GM19438 (cell line): ENCODE data around the gene PSG7.
"Not testable (repeated sequence)": the region's sequence is repeated elsewhere in the genome, so short reads cannot be mapped to it uniquely, and the experiment has no call there.

Experiments used
- ATAC-seq: cut with Tn5 transposase; IDR thresholded peaks from one replicate; pipeline ENCODE4 v1.9.1; 2021; ENCODE audit warnings: low read depth; ENCODE audit not compliant: unreplicated experiment

The PSG7 gene

GRCh38 chr19:42917634-42918033, 19.4 kb downstream of the PSG7 start, which contains the start of gene PSG6:
TSS of gene PSG6 (minus strand) at chr19:42917894. CDS start at chr19:42917792, 102 bp downstream.
- not testable (repeated sequence) for ATAC-seq

GRCh38 chr19:42916931-42917330, 20.1 kb downstream of the PSG7 start:
- ATAC-seq = not testable (repeated sequence)

- not testable (repeated sequence) for ATAC-seq
Measured at GRCh38 chr19:42913516-42913915, 23.5 kb downstream of the PSG7 start.

GRCh38 chr19:42912941-42913340, 24.1 kb downstream of the PSG7 start:
- ATAC-seq = not testable (repeated sequence)

DNA sequence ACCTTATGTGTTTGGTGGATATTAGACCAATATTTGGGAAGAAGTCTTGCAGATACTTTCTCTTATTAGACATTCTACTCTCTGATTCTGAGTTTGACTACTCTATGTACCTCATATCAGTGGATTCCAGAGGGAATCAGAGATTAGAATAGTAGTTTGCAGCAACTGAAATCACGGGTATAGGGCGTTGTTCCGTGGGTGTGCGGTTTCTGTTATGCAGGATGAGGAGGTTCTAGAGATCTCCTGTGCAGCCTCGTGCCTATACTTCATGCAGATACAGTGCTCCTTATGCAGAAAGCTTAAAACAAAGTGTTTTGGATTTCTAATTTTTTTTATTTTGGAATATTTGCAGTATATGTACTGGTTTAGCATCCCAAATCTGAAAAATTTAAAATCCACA, 25.3 kb downstream of the PSG7 start:
- ATAC-seq = not testable (repeated sequence)

DNA sequence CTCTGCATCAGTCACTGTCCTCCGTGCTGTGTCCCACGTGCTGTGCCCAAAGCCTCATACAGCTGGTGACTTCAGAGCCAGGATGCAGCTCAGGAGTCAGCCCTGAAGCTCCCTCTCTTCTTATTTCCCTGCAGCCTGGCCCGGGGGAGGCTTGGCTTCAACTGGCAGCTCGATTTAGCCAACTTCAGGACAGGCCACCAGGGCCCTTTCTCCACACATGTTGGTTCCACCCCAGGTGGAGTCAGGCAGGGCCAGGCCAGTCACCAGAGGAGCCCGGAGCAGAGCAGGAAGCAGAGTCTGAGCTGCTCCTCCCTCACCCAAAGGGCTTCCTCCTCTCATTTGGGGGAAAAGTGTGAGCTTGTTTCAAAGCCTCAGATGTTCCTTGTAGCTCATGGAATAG, 30.8 kb downstream of the PSG7 start:
- ATAC-seq = not testable (repeated sequence)

DNA sequence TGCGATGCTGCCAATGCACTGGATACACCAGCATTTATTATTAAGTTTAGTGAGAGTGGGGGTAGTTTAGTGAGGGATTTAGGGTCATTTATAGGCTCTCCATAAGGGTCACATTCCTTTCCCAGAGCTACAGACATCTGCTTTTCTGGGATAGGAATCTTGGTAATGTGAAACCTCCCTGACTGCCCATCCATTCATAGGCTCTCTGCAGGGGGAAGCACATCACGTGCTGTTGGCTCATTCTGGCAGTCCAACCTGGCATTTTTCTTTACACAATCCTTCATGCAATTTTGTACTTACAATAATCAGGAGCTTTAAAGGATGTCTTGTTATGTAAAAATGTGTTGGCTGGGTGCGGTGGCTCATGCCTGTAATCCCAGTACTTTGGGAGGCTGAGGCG, 36.4 kb downstream of the PSG7 start:
- ATAC-seq = not testable (repeated sequence)

GRCh38 chr19:42899674-42900073, 37.3 kb downstream of the PSG7 start:
- ATAC-seq = not testable (repeated sequence)

DNA sequence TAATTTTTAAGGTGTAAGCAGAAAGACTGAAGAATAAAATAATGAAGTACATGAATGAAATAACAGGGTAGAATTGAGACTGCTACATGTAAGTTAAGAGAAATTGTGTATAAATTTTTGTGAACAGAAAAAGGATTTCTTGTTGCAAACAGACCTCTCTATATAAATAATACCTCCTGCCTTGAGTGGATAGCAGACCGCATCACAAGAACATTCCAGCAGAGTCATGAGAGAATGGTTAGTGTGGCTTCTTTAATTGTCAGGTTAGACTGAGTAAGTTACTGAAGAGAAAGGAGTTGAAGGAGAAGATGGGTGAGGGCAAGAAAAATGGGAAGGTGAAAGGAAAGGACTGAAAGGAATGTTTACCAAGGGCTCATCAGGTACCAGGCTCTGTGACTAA, 37.9 kb downstream of the PSG7 start:
- not testable (repeated sequence) for ATAC-seq

GRCh38 chr19:42898656-42899055, 38.4 kb downstream of the PSG7 start:
- ATAC-seq = not testable (repeated sequence)

DNA sequence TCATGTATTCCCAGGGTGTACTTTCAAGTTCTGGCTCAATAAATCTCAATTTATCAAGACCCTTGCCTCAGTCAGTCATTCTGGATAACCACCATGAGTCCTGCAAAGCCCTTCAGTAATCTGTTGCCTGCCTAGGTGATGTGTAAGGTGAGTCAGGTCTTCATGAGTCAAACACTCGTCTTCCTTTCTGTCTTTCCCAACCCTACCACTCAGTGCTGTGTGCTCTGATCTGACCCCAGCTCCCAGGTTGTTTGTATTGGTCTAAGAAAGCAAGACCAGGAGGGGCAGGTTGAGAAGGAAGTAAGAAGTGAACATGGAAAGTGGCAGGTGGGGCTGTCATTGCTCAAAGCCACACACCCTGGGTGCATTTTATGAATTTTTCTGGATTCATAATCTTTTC, 39.3 kb downstream of the PSG7 start:
- not testable (repeated sequence) for ATAC-seq

- ATAC-seq = not testable (repeated sequence)
Measured at GRCh38 chr19:42890446-42890845, 46.6 kb downstream of the PSG7 start.

DNA sequence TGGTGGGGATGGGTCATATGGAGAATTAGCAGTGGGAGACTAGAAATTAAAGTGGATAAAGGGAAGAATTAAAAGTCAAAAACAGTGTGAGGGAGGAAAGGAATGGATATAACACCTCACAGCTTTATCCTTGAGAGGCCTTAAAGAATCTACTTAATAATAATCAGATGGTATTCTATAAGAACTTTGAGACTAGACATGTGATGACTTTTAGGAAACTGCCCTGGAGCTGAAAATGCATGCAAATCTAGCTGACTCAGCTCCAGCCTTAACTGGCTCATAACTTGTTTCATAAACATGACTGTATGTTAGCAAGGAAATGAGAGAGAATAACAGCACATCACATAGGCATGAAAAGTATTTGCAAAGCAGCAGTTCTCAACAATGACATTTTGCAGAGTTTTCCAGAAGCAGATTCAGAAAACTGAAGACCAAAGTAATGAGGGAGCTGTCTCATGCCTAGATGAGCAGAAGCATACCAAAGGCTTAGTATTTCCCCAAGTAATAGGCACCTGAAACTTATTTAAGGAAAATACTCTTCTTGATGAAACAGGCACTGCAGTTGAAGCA, 49.0 kb downstream of the PSG7 start:
- not testable (repeated sequence) for ATAC-seq

- ATAC-seq = not testable (repeated sequence)
Measured at GRCh38 chr19:42882730-42883129, 54.3 kb downstream of the PSG7 start.

DNA sequence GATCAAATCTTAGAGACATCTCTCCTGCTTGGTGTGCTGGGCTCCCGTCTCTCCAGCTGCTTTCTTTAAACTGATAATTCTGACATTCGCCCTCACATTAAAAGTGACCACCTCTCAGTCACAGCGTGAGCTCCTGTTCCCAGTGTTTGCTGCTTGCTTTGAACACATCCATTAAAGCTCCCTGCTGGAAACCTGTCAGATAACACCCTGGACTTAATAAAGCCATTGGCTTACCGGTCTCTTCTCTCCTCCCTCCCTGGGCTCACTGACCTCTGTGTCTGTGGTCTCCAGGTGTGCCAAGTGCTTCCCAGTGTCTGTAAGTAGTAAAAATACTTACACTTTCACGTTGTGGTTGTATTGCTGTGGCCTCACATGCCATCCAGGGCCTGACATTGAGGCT, 55.0 kb downstream of the PSG7 start:
- not testable (repeated sequence) for ATAC-seq

DNA sequence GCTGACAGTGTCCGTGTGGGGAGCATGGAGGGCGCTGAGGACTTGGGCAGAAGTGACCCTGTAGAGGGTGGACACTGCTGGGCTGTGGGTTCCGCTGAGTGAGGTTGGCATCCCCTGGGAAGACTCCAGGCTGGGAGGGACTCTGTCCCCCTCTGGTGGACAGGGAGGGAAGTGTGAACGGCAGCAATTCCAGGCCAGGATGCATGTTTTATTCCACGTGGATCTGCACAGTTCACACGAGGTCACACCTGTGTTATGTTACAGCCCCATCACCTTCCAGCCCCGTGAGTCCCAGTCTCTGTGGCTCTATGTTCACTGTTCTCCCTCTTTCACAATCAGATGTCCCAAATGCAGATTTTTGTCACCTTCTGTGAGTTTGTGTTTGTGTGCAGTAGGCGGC, 55.7 kb downstream of the PSG7 start:
- not testable (repeated sequence) for ATAC-seq

DNA sequence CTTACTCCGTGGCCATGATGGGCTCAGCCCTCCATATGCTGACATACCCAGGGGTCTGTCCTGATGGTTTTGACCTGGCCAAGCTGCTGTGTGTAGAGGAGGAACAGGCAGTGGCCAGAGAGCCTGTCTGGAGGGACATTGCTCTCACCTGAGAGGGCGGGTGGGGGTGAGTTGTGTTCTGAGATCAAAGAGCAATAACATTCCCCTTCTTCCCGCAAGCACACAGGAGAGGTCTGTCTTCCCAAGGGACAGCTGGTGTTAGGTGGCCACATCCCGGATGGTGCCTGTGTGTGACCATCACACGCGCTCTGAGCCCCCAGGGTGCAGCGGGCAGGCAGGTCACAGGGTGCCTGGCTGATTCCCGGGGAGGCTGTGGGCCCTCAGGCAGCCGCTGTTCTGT, 56.4 kb downstream of the PSG7 start:
- ATAC-seq = not testable (repeated sequence)

GRCh38 chr19:42879613-42880012, 57.4 kb downstream of the PSG7 start, which contains the start of gene PSG1:
TSS of gene PSG1 (minus strand) at chr19:42879713. CDS start at chr19:42879581, 132 bp downstream.
- ATAC-seq = no peak

GRCh38 chr19:42876596-42876995, 60.4 kb downstream of the PSG7 start:
- not testable (repeated sequence) for ATAC-seq

- ATAC-seq = not testable (repeated sequence)
Measured at GRCh38 chr19:42875881-42876280, 61.1 kb downstream of the PSG7 start.

DNA sequence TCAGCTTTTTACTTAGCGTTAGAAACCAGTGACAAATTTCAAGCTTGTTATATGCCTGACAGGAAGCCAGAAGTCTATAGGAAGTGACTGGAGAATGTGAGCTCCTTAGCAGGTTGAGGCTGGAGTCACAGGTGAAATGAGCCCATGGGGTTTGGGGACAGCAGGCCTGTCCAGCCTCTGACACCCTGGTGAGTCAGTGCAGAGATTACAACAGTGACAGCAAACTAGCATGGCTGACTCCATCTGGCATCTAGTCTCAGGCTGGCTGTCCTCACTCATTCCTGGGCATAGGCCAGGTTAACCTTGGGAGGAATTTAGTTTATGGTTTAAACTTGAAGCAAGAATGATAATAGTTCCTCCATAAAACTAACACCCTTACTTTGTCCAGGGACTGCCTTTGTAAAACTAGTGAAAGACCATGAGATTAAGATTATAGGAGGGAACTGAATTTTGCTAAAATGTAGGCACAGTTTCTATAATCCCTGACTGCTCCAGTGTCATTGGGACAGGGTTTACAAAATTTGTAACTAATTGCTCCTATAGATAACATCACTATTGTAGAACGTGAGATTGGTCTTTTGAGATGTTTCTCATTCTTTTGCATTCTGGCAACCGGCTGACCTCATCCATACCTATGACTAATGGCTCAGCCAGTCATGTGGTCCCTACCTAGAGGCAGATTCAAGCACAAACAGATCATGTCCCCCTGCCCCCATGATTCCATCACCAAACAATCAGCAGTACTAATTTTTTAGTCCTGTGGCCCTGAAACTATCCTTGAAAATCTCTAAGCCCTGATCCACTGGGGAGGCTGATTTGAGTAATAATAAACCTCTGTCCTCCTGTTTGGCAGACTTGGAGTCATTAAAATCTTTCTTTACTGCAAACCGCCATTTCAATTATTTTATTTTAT, 61.9 kb downstream of the PSG7 start:
- ATAC-seq = not testable (repeated sequence)
